ENCODE measurements around the gene LGALS12. TPM values are rescaled to one million over a fixed set of nuclear protein-coding genes. Genes with fewer than 3 reads are reported as not detected.
"Not testable (repeated sequence)": the region's sequence is repeated elsewhere in the genome, so short reads cannot be mapped to it uniquely, and the experiment has no call there.

LGALS12 gene
- total RNA-seq, 2 donors from 2014 or later, result 0.18 to 0.36 TPM

- intact Hi-C loops (cut with DNase I, micrococcal nuclease), result not testable (repeated sequence)
Observed at GRCh38 chr11:63528729-63529278, 22.9 kb downstream of the LGALS12 start.

GRCh38 chr11:63529373-63529772, 23.5 kb downstream of the LGALS12 start:
- ATAC-seq; intact Hi-C loops (cut with DNase I, micrococcal nuclease); DNase-seq: not testable (repeated sequence)

More at GRCh38 chr11:63528729-63529278, 22.9 kb downstream of the LGALS12 start:
- ATAC-seq, DNase-seq: not testable (repeated sequence)

- no peak for DNase-seq
- intact Hi-C loops (cut with DNase I, micrococcal nuclease), result no loop called here
- ATAC-seq, result no peak
Observed at GRCh38 chr11:63530021-63530420, 24.1 kb downstream of the LGALS12 start.

DNA sequence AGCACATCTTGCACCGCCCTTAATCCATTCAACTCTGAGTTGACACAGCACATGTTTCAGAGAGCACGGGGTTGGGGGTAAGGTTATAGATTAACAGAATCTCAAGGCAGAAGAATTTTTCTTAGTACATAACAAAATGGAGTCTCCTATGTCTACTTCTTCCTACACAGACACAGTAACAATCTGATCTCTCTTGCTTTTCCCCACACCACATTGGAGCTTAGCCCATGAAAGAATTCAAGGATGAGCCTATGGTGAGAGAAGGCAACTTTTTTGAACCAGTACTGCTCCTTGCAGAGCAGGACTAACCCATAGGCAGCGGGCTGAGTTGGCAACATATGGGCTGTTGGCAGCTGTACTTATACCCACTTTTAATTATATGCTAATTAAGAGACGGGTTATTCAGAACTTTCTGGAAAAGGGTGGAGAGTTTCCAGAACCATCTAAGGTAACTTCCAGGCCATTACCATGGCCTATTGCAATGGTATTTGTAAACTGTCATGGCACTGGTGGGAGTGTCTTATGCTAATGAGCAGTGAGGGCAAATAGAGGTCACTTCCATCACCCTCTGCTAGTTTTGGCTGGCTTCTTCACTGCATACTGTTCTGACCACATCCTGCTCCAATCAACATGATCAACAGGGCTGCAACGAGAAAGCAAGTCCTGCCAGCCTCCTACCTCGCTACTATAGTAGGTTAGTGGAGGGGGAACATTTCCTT, 25.3 kb downstream of the LGALS12 start:
- DNase-seq; intact Hi-C loops (cut with DNase I, micrococcal nuclease): not testable (repeated sequence)
- ATAC-seq, result peak; percentile 30

DNA sequence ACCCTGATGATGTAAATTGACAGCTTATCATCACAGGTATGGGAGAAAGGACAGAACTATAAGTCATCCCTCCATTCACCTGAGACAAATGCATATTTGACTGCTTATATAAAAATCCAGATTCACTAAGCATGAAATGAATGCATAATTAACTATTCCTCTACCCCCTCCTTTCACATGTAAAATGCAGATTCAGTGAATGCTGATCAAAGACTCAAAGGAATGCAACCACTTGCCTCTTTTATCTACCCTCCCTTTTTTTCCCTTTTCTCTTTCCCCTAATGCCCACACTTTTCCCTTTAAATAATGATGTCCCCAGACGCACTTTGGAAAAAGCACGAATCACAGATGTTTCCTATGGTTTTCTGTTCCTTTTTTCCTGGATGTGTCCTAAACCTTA, 26.2 kb downstream of the LGALS12 start:
- no peak for DNase-seq
- no peak for ATAC-seq

DNA sequence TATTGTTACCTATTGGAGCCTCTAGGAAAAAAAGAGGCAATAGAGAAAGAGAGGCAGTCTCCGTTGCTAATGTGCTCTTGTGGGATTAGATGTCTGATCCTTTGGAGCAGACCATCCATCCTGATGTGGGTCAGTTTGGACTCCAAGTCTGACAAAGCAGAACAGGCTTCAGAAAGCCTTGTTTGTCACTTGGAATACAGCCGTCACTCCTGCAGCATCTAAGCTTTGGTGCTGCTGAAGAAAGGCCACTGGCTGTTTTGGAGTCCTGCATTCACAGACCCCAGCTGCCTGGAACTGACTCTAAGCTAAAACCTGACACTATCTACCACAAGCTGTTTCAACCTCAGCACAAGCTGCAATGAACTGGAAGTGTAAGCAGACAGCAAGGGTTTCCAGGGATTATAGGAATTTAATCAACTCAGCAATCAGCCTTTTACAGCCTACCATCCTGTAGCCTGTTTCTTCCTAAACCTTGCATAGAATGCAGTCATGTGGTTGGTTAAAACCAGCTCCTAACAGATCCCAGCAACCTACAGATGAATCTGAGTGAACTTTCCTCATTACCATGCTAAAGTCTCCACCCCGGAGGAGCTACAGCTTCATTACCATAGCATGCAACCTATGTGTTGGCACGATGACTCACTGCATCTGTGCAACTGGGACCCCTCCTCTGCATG, 27.1 kb downstream of the LGALS12 start:
- DNase-seq (no peak), ATAC-seq (no peak)
- intact Hi-C loops (cut with DNase I, micrococcal nuclease), result no loop called here

More for the DNA sequence above, 26.2 kb downstream of the LGALS12 start:
- intact Hi-C loops (cut with DNase I, micrococcal nuclease), result no loop called here

DNA sequence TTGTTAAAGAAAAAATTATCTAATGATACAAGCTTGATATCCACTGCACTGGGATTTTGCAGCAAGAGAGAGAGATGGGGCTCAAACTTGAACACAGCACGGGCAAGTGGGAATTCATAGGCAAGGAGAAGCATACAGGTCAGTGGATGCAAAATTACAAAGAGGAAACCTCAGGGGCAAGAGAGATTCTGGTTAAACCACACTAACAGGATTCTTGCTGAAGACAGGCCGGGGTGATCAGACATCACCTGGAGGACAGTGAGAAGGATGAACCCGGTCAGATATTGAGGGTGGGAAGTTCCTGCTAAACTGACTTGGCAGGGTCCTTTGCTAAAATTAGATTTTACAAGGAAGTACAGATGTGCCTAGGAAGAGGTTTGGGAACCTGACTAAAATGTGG, 28.2 kb downstream of the LGALS12 start:
- no peak for ATAC-seq
- no peak for DNase-seq
- intact Hi-C loops (cut with DNase I, micrococcal nuclease), result no loop called here

DNA sequence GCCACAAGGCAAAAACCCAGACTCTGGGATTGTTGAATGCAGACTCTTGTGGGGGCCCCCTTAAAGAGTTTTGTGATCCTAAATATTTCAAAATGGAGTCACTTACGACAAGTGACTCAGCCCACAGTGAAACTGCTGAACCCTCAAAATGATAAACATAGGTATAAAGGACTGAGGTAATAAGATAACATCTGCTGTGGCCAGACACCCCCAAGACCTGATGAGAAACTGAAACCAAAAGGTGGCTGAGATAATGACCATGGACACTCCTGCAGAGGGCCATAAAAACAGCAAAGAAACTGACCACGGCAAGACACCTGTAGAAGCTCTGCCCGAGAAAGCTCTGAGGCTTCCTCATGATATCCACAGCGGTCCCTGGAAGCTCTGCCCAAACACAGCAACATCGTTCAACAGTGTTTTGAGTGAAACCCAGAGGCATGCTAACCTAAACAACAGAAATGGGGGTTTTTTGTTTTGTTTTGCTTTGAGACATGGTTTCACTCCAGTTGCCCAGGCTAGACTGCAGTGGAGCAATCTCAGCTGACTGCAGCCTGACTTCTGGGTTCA, 29.1 kb downstream of the LGALS12 start:
- intact Hi-C loops (cut with DNase I, micrococcal nuclease), result no loop called here
- ATAC-seq, result peak; percentile 44
- no peak for DNase-seq

GRCh38 chr11:63535734-63536133, 29.9 kb downstream of the LGALS12 start:
- ATAC-seq (no peak), DNase-seq (no peak)
- intact Hi-C loops (cut with DNase I, micrococcal nuclease), result no loop called here

- peak; percentile 83 for ATAC-seq
- intact Hi-C loops (cut with DNase I, micrococcal nuclease), result no loop called here
- peak in 1 of 2 donors; percentile 41 for DNase-seq
Observed at GRCh38 chr11:63536669-63537292, 30.9 kb downstream of the LGALS12 start, which contains the start of gene PLAAT4. Gene PLAAT4 (plus strand): TSS chr11:63536808. CDS start chr11:63536869, 61 bp downstream.

GRCh38 chr11:63537293-63538101, 31.6 kb downstream of the LGALS12 start:
- peak; percentile 20 for ATAC-seq
- peak; percentile 28 to 67 for DNase-seq
- intact Hi-C loops (cut with DNase I, micrococcal nuclease), result no loop called here

GRCh38 chr11:63542506-63542905, 36.6 kb downstream of the LGALS12 start:
- ATAC-seq; intact Hi-C loops (cut with DNase I, micrococcal nuclease); DNase-seq: not testable (repeated sequence)

- ATAC-seq (no peak), DNase-seq (no peak)
- intact Hi-C loops (cut with DNase I, micrococcal nuclease), result no loop called here
Observed at GRCh38 chr11:63543711-63544110, 37.8 kb downstream of the LGALS12 start.

DNA sequence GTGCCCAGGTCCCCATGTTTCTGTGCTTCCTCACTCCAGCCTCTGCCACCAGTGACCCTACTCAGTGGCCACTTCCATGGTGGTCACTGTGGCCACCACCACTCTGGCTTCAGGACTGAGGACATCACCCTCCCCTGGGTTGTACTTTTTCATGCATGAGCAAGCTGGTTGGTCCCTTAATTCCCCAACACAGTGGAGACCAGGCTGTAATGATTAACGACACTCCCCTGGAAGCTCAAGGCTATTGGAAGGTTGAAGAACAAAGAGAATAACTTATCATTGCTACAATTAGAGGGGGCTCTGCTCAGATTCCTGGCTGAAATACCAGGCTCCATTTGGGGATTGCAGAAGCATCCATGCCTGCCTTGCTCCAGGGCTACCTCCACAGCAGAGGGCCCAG, 41.2 kb downstream of the LGALS12 start:
- intact Hi-C loops (cut with DNase I, micrococcal nuclease), result no loop called here
- no peak for DNase-seq
- ATAC-seq, result no peak

DNA sequence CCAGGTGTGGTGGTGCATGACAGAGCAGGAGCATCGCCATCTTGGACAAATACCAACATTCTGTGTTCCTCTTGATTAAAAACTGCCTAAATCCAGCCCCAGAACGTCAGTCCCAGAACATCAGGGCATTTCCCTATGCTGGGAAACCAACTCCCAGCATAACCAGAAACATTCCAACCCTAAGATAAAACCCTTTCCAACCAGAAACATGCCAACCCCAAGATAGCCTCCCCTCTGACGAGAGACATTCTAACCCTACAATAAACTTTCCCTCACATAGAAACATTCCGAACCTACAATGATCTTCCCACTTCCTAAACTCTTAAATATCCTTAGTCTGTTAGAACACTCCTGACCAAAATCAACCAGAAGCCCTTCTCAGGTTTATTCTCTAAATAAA, 42.3 kb downstream of the LGALS12 start:
- intact Hi-C loops (cut with DNase I, micrococcal nuclease), result no loop called here
- ATAC-seq (no peak), DNase-seq (no peak)

DNA sequence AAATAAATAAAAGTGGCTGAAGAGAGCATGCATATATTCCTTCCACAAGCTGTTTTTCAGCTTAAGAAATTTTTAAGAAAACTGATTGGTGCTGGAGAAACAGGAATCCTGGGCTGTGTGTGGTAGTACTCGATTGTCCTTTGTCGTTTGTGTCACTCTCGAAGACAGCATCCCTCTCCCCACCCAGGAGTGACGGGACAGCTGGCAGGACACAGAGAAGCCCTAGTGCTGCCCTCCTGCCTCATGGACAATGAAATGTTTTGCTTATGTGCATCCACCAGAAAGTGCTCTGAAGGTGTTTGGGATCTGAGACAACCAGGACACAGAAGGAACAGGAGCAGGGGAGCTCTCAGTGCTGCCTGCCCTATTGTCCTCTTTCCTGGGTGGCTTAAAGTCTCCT, 43.5 kb downstream of the LGALS12 start:
- DNase-seq (no peak), ATAC-seq (no peak)
- intact Hi-C loops (cut with DNase I, micrococcal nuclease), result no loop called here

DNA sequence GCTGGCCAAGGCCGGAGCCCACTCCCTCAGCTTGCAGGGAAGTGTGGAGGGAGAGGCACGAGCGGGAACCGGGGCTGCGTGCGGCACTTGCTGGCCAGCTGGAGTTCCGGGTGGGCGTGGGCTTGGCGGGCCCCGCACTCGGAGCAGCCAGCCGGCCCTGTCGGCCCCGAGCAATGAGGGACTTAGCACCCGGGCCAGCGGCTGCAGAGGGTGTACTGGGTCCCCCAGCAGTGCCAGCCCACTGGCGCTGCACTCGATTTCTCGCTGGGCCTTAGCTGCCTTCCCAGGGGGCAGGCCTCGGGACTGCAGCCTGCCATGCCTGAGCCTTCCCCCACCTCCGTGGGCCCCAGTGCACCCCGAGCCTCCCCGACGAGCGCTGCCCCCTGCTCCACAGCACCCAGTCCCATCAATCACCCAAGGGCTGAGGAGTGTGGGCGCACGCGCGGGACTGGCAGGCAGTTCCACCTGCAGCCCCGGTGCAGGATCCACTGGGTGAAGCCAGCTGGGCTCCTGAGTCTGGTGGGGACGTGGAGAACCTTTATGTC, 44.3 kb downstream of the LGALS12 start:
- intact Hi-C loops (cut with DNase I, micrococcal nuclease); DNase-seq: not testable (repeated sequence)

More for the DNA sequence above, 44.3 kb downstream of the LGALS12 start:
- ATAC-seq, result not testable (repeated sequence)

All from left colon (tissue), 2 donors.